ENCODE measurements around the gene DENND1A.

- TF ChIP-seq POLR2AphosphoS5 (IDR thresholded peaks at IDR 0.05) (no peak), EP300 (IDR thresholded peaks at IDR 0.05) (no peak), CTCF (IDR thresholded peaks at IDR 0.05) (no peak), POLR2A (IDR thresholded peaks at IDR 0.05) (no peak)
Observed at GRCh38 chr9:123798195-123798594, 131.7 kb downstream of the DENND1A start.
